Kidney (tissue), 14 donors: ENCODE results near the gene CCR9. TPM values are rescaled to one million over a fixed set of nuclear protein-coding genes. Genes with fewer than 3 reads are reported as not detected.

Source experiments
- DNase-seq, 5 donors: peaks; one replicate each; pipeline ENCODE4 v3.0.0-alpha.2; 2013 to 2020
- FAIRE-seq: peaks from 2 replicates; lab custom pipeline; 2012; peaks lifted over from hg19 to GRCh38; lab: Jason Lieb, UNC
- H3K27ac ChIP-seq, 2 donors: one replicate each; pipeline ENCODE4 v1.7.0; 2013; ENCODE audit warnings: low read depth in 2 of 2, low read length in 2 of 2, inconsistent platforms in 1 of 2
- H3K27me3 ChIP-seq: one replicate; pipeline ENCODE4 v1.7.1; 2013; ENCODE audit warnings: low read length, inconsistent platforms; ENCODE audit not compliant: control insufficient read depth, insufficient read depth
- H3K36me3 ChIP-seq, 3 donors: one replicate each; pipeline versions ENCODE4 v1.7.0 to v1.7.1; 2013; ENCODE audit warnings: low read length in 3 of 3, control low read depth in 1 of 3, inconsistent platforms in 1 of 3; ENCODE audit not compliant: insufficient read depth in 3 of 3, control insufficient read depth in 2 of 3
- H3K4me1 ChIP-seq, 3 donors: one replicate each; pipeline versions ENCODE4 v1.7.0 to v1.7.1; 2013; ENCODE audit warnings: low read length in 3 of 3, inconsistent platforms in 1 of 3, low read depth in 1 of 3; ENCODE audit not compliant: control insufficient read depth in 2 of 3, insufficient read depth in 2 of 3
- H3K4me3 ChIP-seq, 3 donors: one replicate each; pipeline versions ENCODE4 v1.7.0 to v1.8.1; 2013; ENCODE audit warnings: low read length in 3 of 3, control low read depth in 1 of 3, inconsistent platforms in 1 of 3
- H3K9ac ChIP-seq, 3 donors: one replicate each; pipeline versions ENCODE4 v1.7.0 to v1.7.1; 2013; ENCODE audit warnings: low read length in 3 of 3, control low read depth in 1 of 3, inconsistent platforms in 1 of 3
- H3K9me3 ChIP-seq, 3 donors: one replicate each; pipeline versions ENCODE4 v1.7.0 to v1.7.1; 2013; ENCODE audit warnings: low read length in 3 of 3, control low read depth in 1 of 3, inconsistent platforms in 1 of 3; ENCODE audit not compliant: control insufficient read depth in 2 of 3, insufficient read depth in 1 of 3
- CTCF ChIP-seq: IDR thresholded peaks from 3 replicates; pipeline ENCODE4 v1.5.1; 2012; ENCODE audit warnings: mild to moderate bottlenecking, moderate library complexity, borderline replicate concordance; ENCODE audit not compliant: insufficient read depth; ENCODE audit errors: extremely low read depth
- intact Hi-C: fragments of 100-400 bp; cut with DNase I; formaldehyde crosslinking; loops from one replicate; pipeline ENCODE4 v1.11.1; 2022
- polyA plus RNA-seq: library from polyadenylated mRNA; stranded (reverse); fragments of 350-450 nt; fragmentation: Illumina TruSeq; extraction: RNeasy Lipid Tissue Mini Kit (QIAGEN cat#74804); gene quantifications from one replicate; pipeline ENCODE4 v1.2.3, GENCODE V29; 2014; ENCODE audit warnings: low read depth, low replicate concordance; ENCODE audit not compliant: insufficient read depth
- total RNA-seq: library from RNA; stranded (reverse); fragmentation: NEBNext Ultra II Directional; extraction: Animal tissue kit (Norgen Biotek cat#: 25700); gene quantifications from one replicate; pipeline ENCODE4 v1.2.1, GENCODE V29; 2021
- donor health status: control.
- donor health status: control.
- donor health status: control.
- donor health status: control.
- donor health status: control.
- donor health status: DM: yes; HTN: yes; CAD: no.
- donor health status: Normal renal cell carcinoma (clear cell type).

Gene CCR9
- total and polyA plus RNA-seq, 2 donors from 2014 or later = 0.22 to 0.43 TPM

- DNase-seq (no peak), FAIRE-seq (no peak)
- Histone ChIP-seq H3K4me1 (no peaks in the 10 kb centered on the region), H3K4me3 (no peak overlapping the region), H3K9me3 (no peaks in the 10 kb centered on the region), H3K27me3 (no peaks in the 10 kb centered on the region), H3K36me3 (peaks cover 0 to 36% (median 30%) of the 10 kb centered on the region in 3 donors), H3K9ac (no peak overlapping the region), H3K27ac (no peak overlapping the region)
- intact Hi-C loops = no loop called here
- no peak for TF ChIP-seq CTCF
Measured at GRCh38 chr3:45922950-45923590, 36.7 kb downstream of the CCR9 start.

GRCh38 chr3:45923755-45924154 is 37.4 kb downstream of the CCR9 start:
- DNase-seq = no peak
- Histone ChIP-seq H3K27ac (no peak overlapping the region), H3K4me3 (no peak overlapping the region), H3K4me1 (no peaks in the 10 kb centered on the region), H3K36me3 (peaks cover 0 to 41% (median 31%) of the 10 kb centered on the region in 3 donors), H3K9ac (no peak overlapping the region), H3K9me3 (no peaks in the 10 kb centered on the region), H3K27me3 (no peaks in the 10 kb centered on the region)
- intact Hi-C loops = no loop called here
- TF ChIP-seq CTCF = no peak
- FAIRE-seq = no peak

GRCh38 chr3:45927881-45928280 is 41.5 kb downstream of the CCR9 start:
- no peak for FAIRE-seq
- H3K27ac ChIP-seq = no peak overlapping the region
- no peak overlapping the region for H3K4me3 ChIP-seq
- H3K4me1 ChIP-seq = no peaks in the 10 kb centered on the region
- H3K9me3 ChIP-seq = no peaks in the 10 kb centered on the region
- peaks cover 0 to 39% (median 38%) of the 10 kb centered on the region in 3 donors for H3K36me3 ChIP-seq
- no peak for TF ChIP-seq CTCF
- intact Hi-C loops = no loop called here
- no peak overlapping the region for H3K9ac ChIP-seq
- no peak for DNase-seq
- no peaks in the 10 kb centered on the region for H3K27me3 ChIP-seq
